GM23338 (cell line): ENCODE data around the gene FAM229B.

Experiments
- CREB1 ChIP-seq: fragments of 250-450 bp; sonication (Bioruptor Pico); IDR thresholded peaks from 2 replicates; pipeline ENCODE4 v1.5.0; 2020; ENCODE audit warnings: low read depth, mild to moderate bottlenecking, moderate library complexity
- CTCF ChIP-seq, 2 experiments: fragments of 200-600 bp in 1 of 2; sonication (generic) in 1 of 2; conservative IDR thresholded peaks; 2 replicates each; pipeline versions ENCODE4 v1.5.1 to v1.6.1; 2016 to 2017; ENCODE audit warnings: antibody characterized with exemption in 2 of 2, low read depth in 2 of 2, mild to moderate bottlenecking in 2 of 2, moderate library complexity in 1 of 2
- ETS1 ChIP-seq: IDR thresholded peaks from 2 replicates; pipeline ENCODE4 v1.6.1; 2016; ENCODE audit warnings: antibody characterized with exemption
- EZH2 ChIP-seq: fragments of 200-600 bp; sonication (generic); IDR thresholded peaks from one replicate; pipeline ENCODE4 v1.8.0; 2017; ENCODE audit warnings: antibody characterized with exemption, mild to moderate bottlenecking, low read depth; ENCODE audit not compliant: unreplicated experiment
- EZH2phosphoT487 ChIP-seq: fragments of 200-600 bp; sonication (generic); IDR thresholded peaks from one replicate; pipeline ENCODE4 v1.8.1; 2018; ENCODE audit warnings: antibody characterized with exemption; ENCODE audit not compliant: unreplicated experiment
- JUNB ChIP-seq: IDR thresholded peaks from one replicate; pipeline ENCODE4 v1.6.1; 2016; ENCODE audit warnings: antibody characterized with exemption; ENCODE audit not compliant: unreplicated experiment
- NANOG ChIP-seq: IDR thresholded peaks from 2 replicates; pipeline ENCODE4 v1.6.1; 2016; ENCODE audit warnings: antibody characterized with exemption, borderline replicate concordance
- POLR2AphosphoS5 ChIP-seq: IDR thresholded peaks from 2 replicates; pipeline ENCODE4 v1.6.1; 2016; ENCODE audit warnings: antibody characterized with exemption, low read depth
- REST ChIP-seq: IDR thresholded peaks from one replicate; pipeline ENCODE4 v1.6.1; 2018; ENCODE audit warnings: antibody characterized with exemption; ENCODE audit not compliant: unreplicated experiment
- STAT1 ChIP-seq: IDR thresholded peaks from one replicate; pipeline ENCODE4 v1.6.1; 2016; ENCODE audit warnings: antibody characterized with exemption; ENCODE audit not compliant: unreplicated experiment
- ZNF114 ChIP-seq: fragments of 250-450 bp; sonication (Bioruptor Pico); IDR thresholded peaks from 2 replicates; pipeline ENCODE4 v1.5.0; 2020; ENCODE audit warnings: mild to moderate bottlenecking, moderate library complexity
- ZNF331 ChIP-seq: fragments of 250-450 bp; sonication (Bioruptor Pico); IDR thresholded peaks from 2 replicates; pipeline ENCODE4 v1.5.0; 2020; ENCODE audit warnings: low read depth, mild to moderate bottlenecking, moderate library complexity
- ZNF462 ChIP-seq: fragments of 250-450 bp; sonication (Bioruptor Pico); IDR thresholded peaks from 2 replicates; pipeline ENCODE4 v1.5.0; 2020; ENCODE audit warnings: mild to moderate bottlenecking, moderate library complexity

GRCh38 chr6:112128208-112128607 lies 40.8 kb downstream of the FAM229B start:
- TF ChIP-seq POLR2AphosphoS5, result no peak
- no peak for TF ChIP-seq CTCF (conservative IDR thresholded peaks at IDR 0.05; ENCODE audit: low read depth in 2 of 2)
- TF ChIP-seq JUNB, result no peak
- no peak for TF ChIP-seq EZH2
- no peak for TF ChIP-seq ZNF114
- TF ChIP-seq EZH2phosphoT487, result no peak
- TF ChIP-seq REST, result no peak
- TF ChIP-seq ETS1, result no peak
- TF ChIP-seq NANOG, result no peak
- TF ChIP-seq CREB1 (CRISPR knock-in tag), result no peak
- TF ChIP-seq ZNF331 (CRISPR knock-in tag), result no peak
- no peak for TF ChIP-seq ZNF462 (CRISPR knock-in tag)
- TF ChIP-seq STAT1, result no peak
